Esophagus muscularis mucosa (tissue), 4 donors: ENCODE data around the gene PARP12. TPM values are rescaled to one million over a fixed set of nuclear protein-coding genes. Genes with fewer than 3 reads are reported as not detected.

ENCODE experiments used
- DNase-seq: peaks from one replicate; pipeline ENCODE4 v3.0.0-alpha.2; 2017; ENCODE audit errors: extremely low spot score
- H3K27ac ChIP-seq, 4 donors: fragments of 200-600 bp; sonication (generic); replicated peaks in 1 of 4; 1 replicate in 3 of 4; 2 replicates in 1 of 4; pipeline ENCODE4 v1.5.1; 2016 to 2019; ENCODE audit warnings: mild to moderate bottlenecking in 1 of 4
- H3K27me3 ChIP-seq, 4 donors: fragments of 200-600 bp; sonication (generic); one replicate each; pipeline versions ENCODE4 v1.5.1 to v1.6.0; 2016 to 2019
- H3K36me3 ChIP-seq, 4 donors: fragments of 200-600 bp; sonication (generic); one replicate each; pipeline ENCODE4 v1.5.1; 2016 to 2019
- H3K4me1 ChIP-seq, 4 donors: fragments of 200-600 bp; sonication (generic); one replicate each; pipeline ENCODE4 v1.5.1; 2016 to 2019
- H3K4me3 ChIP-seq, 4 donors: fragments of 200-600 bp; sonication (generic); 1 replicate in 2 of 4; 2 replicates in 2 of 4; pipeline ENCODE4 v1.5.1; 2016 to 2019; ENCODE audit warnings: mild to moderate bottlenecking in 4 of 4, moderate library complexity in 1 of 4
- H3K9me3 ChIP-seq, 4 donors: fragments of 200-600 bp; sonication (generic); 1 replicate in 3 of 4; 2 replicates in 1 of 4; pipeline ENCODE4 v1.5.1; 2016 to 2019
- EP300 ChIP-seq: sonication (generic); formaldehyde crosslinking; IDR thresholded peaks from one replicate; pipeline ENCODE4 v1.6.1; 2017; ENCODE audit warnings: antibody characterized with exemption
- POLR2A ChIP-seq: fragments of 450-650 bp; IDR thresholded peaks from one replicate; pipeline ENCODE4 v1.6.1; 2017; ENCODE audit warnings: antibody characterized with exemption, moderate library complexity, mild to moderate bottlenecking, low read depth
- POLR2AphosphoS5 ChIP-seq, 2 donors: sonication (generic); formaldehyde crosslinking; IDR thresholded peaks; one replicate each; pipeline ENCODE4 v1.6.1; 2017; ENCODE audit warnings: antibody characterized with exemption in 2 of 2
- WGBS: methylation state at CpG from one replicate; pipeline ENCODE4 v1.1.5; 2018; 5-methylcytosine and 5-hydroxymethylcytosine counted together
- intact Hi-C: fragments of 100-400 bp; cut with DNase I; formaldehyde crosslinking; loops from one replicate; pipeline ENCODE4 v1.15.1; 2023
- total RNA-seq, 4 donors: library from RNA; depleted of rRNA; stranded (reverse); fragments of >200 nt; gene quantifications; one replicate each; pipeline versions ENCODE4 v1.1.0 to v1.2.1, GENCODE V29; 2016
- TF ChIP-seq, protein P1 (sequence below), 3 experiments: fragments of 200-600 bp in 2 of 3; fragments of 450-650 bp in 1 of 3; sonication (generic) in 2 of 3; IDR thresholded peaks; one replicate each; pipeline ENCODE4 v1.5.1; 2017 to 2019; ENCODE audit warnings: antibody characterized with exemption in 3 of 3, mild to moderate bottlenecking in 2 of 3, moderate library complexity in 1 of 3

The PARP12 gene
- total RNA-seq, 4 donors from 2014 or later = 20.6 to 24.5 (median 23.4) TPM

DNA sequence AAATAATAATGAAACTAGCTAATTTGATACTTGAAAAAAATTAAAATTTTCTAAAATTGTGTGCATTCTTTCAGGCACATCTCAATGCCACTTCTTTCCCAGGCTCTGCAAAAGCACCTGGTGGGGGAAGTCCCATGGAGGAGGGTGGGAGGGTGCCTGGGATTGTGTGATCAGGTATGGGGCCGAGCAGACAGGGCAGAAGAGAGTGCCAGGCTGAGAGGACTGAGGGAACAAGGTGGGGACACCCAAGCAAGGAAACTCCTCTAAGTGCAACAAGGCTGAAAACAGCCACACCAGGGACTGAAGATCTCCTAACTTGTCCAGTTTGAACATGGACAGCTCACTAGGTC is 13.8 kb downstream of the PARP12 start:
- intact Hi-C loops = no loop called here
- Histone ChIP-seq H3K4me3 (no peak overlapping the region), H3K4me1 (peaks cover 0 to 12% (median 5%) of the 10 kb centered on the region in 4 donors), H3K27me3 (no peaks in the 10 kb centered on the region), H3K27ac (peak overlapping the region in 1 of 4 donors; percentile 21), H3K9me3 (no peaks in the 10 kb centered on the region), H3K36me3 (peaks cover 0 to 54% (median 22%) of the 10 kb centered on the region in 4 donors)
- TF ChIP-seq POLR2A (no peak), POLR2AphosphoS5 (IDR thresholded peaks at IDR 0.05) (no peak), EP300 (no peak)
- TF ChIP-seq, protein P1, sequence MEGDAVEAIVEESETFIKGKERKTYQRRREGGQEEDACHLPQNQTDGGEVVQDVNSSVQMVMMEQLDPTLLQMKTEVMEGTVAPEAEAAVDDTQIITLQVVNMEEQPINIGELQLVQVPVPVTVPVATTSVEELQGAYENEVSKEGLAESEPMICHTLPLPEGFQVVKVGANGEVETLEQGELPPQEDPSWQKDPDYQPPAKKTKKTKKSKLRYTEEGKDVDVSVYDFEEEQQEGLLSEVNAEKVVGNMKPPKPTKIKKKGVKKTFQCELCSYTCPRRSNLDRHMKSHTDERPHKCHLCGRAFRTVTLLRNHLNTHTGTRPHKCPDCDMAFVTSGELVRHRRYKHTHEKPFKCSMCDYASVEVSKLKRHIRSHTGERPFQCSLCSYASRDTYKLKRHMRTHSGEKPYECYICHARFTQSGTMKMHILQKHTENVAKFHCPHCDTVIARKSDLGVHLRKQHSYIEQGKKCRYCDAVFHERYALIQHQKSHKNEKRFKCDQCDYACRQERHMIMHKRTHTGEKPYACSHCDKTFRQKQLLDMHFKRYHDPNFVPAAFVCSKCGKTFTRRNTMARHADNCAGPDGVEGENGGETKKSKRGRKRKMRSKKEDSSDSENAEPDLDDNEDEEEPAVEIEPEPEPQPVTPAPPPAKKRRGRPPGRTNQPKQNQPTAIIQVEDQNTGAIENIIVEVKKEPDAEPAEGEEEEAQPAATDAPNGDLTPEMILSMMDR (IDR thresholded peaks at IDR 0.05) = no peak
- peak; percentile 57 for DNase-seq
- WGBS = 86% methylated on average over 1 of the region's 1 CpG

DNA sequence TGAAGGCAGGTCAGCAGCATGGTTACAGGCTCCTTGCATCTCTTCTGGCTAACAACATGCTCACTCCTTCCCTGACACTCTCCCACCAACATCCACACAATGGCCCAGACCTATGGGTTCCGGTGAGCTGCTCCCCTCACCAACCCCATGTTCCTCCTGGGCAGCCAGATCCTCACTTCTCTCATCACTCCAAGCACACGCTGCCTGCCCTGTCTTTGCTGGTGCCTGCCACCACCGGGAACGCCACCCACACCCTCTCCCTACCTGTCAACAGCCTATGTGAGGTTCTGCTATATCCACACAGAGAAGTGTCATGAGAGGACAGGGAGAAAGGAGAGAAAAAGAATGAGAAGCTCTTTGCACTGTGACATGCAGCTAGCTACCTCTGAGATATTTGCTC is 14.6 kb downstream of the PARP12 start:
- peak; percentile 55 for DNase-seq
- Histone ChIP-seq H3K27ac (no peak overlapping the region), H3K27me3 (no peaks in the 10 kb centered on the region), H3K4me3 (no peak overlapping the region), H3K9me3 (no peaks in the 10 kb centered on the region), H3K4me1 (peaks cover 0 to 12% (median 5%) of the 10 kb centered on the region in 4 donors), H3K36me3 (peaks cover 0 to 62% (median 25%) of the 10 kb centered on the region in 4 donors)
- 92% methylated on average over 4 of the region's 4 CpGs for WGBS
- TF ChIP-seq, protein P1 (IDR thresholded peaks at IDR 0.05) = no peak
- TF ChIP-seq EP300 (no peak), POLR2A (no peak), POLR2AphosphoS5 (IDR thresholded peaks at IDR 0.05) (no peak)
- intact Hi-C loops = no loop called here

DNA sequence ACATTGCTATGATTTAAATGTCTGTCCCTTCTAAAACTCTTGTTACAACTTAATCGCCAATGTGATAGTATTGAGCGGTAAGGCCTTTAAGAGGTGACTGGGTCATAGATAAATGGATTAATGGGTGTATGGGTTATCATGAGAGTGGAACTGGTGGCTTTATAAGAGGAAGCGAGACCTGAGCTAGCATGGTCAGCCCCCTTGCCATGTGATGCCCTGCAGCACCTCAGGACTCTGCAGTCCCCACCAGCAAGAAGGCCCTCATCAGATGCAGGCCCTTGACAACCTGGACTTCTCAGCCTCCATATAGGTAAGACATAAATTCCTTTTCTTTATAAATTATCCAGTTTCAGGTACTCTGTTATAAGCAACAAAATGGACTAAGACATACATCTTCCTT is 15.6 kb downstream of the PARP12 start:
- Histone ChIP-seq H3K9me3 (no peaks in the 10 kb centered on the region), H3K4me3 (no peak overlapping the region), H3K4me1 (peaks cover 0 to 12% (median 5%) of the 10 kb centered on the region in 4 donors), H3K27ac (no peak overlapping the region), H3K27me3 (no peaks in the 10 kb centered on the region), H3K36me3 (peaks cover 0 to 72% (median 29%) of the 10 kb centered on the region in 4 donors)
- DNase-seq = peak; percentile 2
- intact Hi-C loops = no loop called here
- no peak for TF ChIP-seq EP300
- no peak for TF ChIP-seq POLR2A
- TF ChIP-seq, protein P1 (IDR thresholded peaks at IDR 0.05) = no peak
- WGBS = 98% methylated on average over 3 of the region's 3 CpGs

DNA sequence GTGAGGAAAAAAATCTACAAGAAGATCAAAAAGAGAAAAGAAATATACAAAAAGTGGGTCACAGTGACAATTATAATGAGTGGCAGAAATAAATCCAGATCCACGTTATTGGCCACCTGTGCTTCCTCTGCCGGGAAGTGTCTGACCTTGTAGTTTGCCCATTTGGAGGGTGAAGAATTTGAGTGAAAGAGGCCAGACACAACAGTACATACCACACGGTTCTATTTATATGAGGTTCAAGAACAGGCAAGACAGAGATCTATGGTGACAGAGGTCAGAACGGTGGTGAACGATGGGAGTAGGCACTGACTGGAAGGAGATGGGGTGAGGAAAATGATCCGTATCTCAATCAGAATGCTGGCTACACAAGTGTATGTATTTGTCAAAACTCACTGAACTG is 17.1 kb downstream of the PARP12 start:
- peaks cover 0 to 11% (median 3%) of the 10 kb centered on the region in 4 donors for H3K4me1 ChIP-seq
- peaks cover 0 to 77% (median 42%) of the 10 kb centered on the region in 4 donors for H3K36me3 ChIP-seq
- TF ChIP-seq EP300 (no peak), POLR2AphosphoS5 (IDR thresholded peaks at IDR 0.05) (no peak), POLR2A (no peak)
- TF ChIP-seq, protein P1 (IDR thresholded peaks at IDR 0.05) = no peak
- WGBS = 82% methylated on average over 6 of the region's 6 CpGs
- peak; percentile 19 for DNase-seq
- no peaks in the 10 kb centered on the region for H3K9me3 ChIP-seq
- no peaks in the 10 kb centered on the region for H3K27me3 ChIP-seq
- H3K4me3 ChIP-seq = no peak overlapping the region
- intact Hi-C loops = no loop called here
- no peak overlapping the region for H3K27ac ChIP-seq

DNA sequence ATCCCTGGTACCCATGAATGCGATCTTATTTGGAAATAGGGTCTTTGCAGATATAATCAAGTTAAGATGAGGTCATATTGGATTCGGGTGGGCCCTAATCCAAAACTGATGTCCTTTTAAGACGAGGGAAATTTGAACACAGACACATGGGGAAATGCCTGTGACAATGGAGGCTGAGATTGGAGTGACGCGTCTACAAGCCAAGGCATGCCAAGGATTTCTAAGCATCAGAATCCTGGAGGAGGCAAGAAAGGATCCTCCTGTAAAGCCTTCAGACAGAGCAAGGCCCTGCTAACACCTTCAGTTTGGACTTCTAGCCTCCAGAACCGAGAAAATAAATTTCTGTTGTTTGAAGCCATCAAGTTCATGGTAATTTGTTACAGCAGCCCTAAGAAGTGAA is 18.5 kb downstream of the PARP12 start:
- intact Hi-C loops = no loop called here
- H3K36me3 ChIP-seq = peaks cover 0 to 86% (median 55%) of the 10 kb centered on the region in 4 donors

More for the DNA sequence above, 18.5 kb downstream of the PARP12 start:
- 88% methylated on average over 6 of the region's 6 CpGs for WGBS
- Histone ChIP-seq H3K4me3 (no peak overlapping the region), H3K4me1 (peaks cover 0 to 9% (median 2%) of the 10 kb centered on the region in 4 donors), H3K27me3 (no peaks in the 10 kb centered on the region), H3K27ac (no peak overlapping the region), H3K9me3 (no peaks in the 10 kb centered on the region)
- TF ChIP-seq POLR2AphosphoS5 (IDR thresholded peaks at IDR 0.05) (no peak), POLR2A (no peak), EP300 (no peak)
- TF ChIP-seq, protein P1 (IDR thresholded peaks at IDR 0.05) = no peak
- DNase-seq = peak; percentile 37
